ENCODE data around the gene ABHD3. TPM values are rescaled to one million over a fixed set of nuclear protein-coding genes. Genes with fewer than 3 reads are reported as not detected.
"Not testable (repeated sequence)": the region's sequence is repeated elsewhere in the genome, so short reads cannot be mapped to it uniquely, and the experiment has no call there.

Gene ABHD3
- total RNA-seq, 1 donor from 2014 or later: 10.5 TPM

DNA sequence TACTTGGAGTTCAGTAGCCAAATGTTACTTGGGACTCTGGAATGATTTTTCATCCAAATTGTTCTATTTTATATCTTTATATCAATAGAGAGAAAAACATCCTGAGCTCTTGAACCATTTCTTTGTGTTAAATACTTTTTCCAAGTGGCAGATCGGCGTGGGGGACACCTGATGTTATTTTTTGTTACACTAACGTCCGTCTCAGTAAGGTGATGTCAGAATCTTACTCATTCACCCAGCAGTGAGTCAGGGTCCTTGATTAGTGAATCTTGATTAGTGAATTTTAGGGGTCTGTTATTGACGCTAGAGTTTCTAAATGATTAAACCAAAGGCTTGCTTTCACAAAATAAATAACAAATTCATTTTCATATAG lies 37.7 kb upstream of the ABHD3 start:
- peak; percentile 70 for DNase-seq (ENCODE audit: low read depth)
- Histone ChIP-seq H3K4me3 (ENCODE audit: low read depth, low read length) (peak overlapping the region; percentile 98), H3K36me3 (ENCODE audit: control insufficient read depth, insufficient read depth, low read length) (no peaks in the 10 kb centered on the region), H3K27me3 (ENCODE audit: control insufficient read depth, insufficient read depth, low read length) (no peaks in the 10 kb centered on the region)
- TF ChIP-seq, protein P1, sequence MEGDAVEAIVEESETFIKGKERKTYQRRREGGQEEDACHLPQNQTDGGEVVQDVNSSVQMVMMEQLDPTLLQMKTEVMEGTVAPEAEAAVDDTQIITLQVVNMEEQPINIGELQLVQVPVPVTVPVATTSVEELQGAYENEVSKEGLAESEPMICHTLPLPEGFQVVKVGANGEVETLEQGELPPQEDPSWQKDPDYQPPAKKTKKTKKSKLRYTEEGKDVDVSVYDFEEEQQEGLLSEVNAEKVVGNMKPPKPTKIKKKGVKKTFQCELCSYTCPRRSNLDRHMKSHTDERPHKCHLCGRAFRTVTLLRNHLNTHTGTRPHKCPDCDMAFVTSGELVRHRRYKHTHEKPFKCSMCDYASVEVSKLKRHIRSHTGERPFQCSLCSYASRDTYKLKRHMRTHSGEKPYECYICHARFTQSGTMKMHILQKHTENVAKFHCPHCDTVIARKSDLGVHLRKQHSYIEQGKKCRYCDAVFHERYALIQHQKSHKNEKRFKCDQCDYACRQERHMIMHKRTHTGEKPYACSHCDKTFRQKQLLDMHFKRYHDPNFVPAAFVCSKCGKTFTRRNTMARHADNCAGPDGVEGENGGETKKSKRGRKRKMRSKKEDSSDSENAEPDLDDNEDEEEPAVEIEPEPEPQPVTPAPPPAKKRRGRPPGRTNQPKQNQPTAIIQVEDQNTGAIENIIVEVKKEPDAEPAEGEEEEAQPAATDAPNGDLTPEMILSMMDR (IDR thresholded peaks at IDR 0.05; ENCODE audit: insufficient read depth, low read length, severe bottlenecking): no peak
- no peak for FAIRE-seq

- Histone ChIP-seq H3K36me3 (ENCODE audit: control insufficient read depth, insufficient read depth, low read length) (no peaks in the 10 kb centered on the region), H3K4me3 (ENCODE audit: low read depth, low read length) (peak overlapping the region; percentile 98), H3K27me3 (ENCODE audit: control insufficient read depth, insufficient read depth, low read length) (no peaks in the 10 kb centered on the region)
- TF ChIP-seq, protein P1 (IDR thresholded peaks at IDR 0.05; ENCODE audit: insufficient read depth, low read length, severe bottlenecking): peak; percentile 20
- no peak for DNase-seq (ENCODE audit: low read depth)
- FAIRE-seq: no peak
These were observed 37.2 kb upstream of the ABHD3 start for GRCh38 chr18:21741562-21742314.

GRCh38 chr18:21741312-21741561 lies 36.7 kb upstream of the ABHD3 start:
- Histone ChIP-seq H3K27me3 (ENCODE audit: control insufficient read depth, insufficient read depth, low read length) (no peaks in the 10 kb centered on the region), H3K36me3 (ENCODE audit: control insufficient read depth, insufficient read depth, low read length) (no peaks in the 10 kb centered on the region), H3K4me3 (ENCODE audit: low read depth, low read length) (peak overlapping the region; percentile 98)
- TF ChIP-seq, protein P1 (IDR thresholded peaks at IDR 0.05; ENCODE audit: insufficient read depth, low read length, severe bottlenecking): no peak
- DNase-seq (ENCODE audit: low read depth) (no peak), FAIRE-seq (no peak)

DNA sequence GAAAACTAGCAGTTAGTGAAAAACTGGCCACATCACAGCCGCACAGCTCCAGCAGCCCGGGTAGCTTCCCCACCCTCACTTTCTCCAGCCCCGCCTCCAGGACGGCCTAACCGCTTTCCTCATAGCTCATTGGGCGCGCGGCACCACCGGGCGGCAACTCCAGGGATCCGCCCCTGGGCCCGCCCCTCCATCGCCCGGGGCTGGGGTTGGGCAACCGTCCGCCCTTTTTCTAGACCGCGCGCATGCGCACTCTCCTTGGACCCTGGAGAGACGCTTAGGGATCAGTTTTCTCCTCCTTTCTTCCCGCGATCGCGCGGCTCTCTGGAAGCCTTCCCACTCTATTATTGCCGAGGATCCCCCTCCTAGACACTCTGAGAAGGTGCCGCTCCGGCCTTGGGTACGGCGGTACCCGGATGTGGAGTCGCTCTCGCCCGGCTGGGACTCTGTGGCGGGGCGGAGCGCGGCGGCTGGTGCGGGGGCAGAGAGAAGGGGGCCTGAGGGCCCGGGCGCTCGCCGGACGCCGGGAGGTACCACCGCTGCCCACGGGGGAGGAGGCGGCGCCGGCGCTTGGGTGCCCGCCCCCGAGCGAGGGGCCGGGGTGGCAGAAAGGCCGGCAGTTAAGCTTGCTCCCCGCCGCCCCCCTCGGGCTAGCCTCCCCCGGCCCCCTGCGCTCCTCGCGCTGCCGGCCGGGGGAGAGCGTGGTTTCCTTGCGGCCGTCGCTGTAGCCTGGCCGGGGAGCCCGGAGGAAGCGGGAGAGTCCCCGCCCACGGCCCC lies 36.2 kb upstream of the ABHD3 start, which contains the start of gene MIB1:
Gene MIB1 (plus strand): TSS at position 255 of the 774 bp plus-strand sequence. CDS start 792 bp downstream, outside the sequence.
- TF ChIP-seq, protein P1 (IDR thresholded peaks at IDR 0.05; ENCODE audit: insufficient read depth, low read length, severe bottlenecking): no peak
- H3K27me3 ChIP-seq (ENCODE audit: control insufficient read depth, insufficient read depth, low read length): no peaks in the 10 kb centered on the region
- DNase-seq (ENCODE audit: low read depth): peak; percentile 83
- peak within 1 kb of the TSS; percentile 98 for H3K4me3 ChIP-seq (ENCODE audit: low read depth, low read length)
- no peaks in the 10 kb centered on the region for H3K36me3 ChIP-seq (ENCODE audit: control insufficient read depth, insufficient read depth, low read length)
- no peak for FAIRE-seq

DNA sequence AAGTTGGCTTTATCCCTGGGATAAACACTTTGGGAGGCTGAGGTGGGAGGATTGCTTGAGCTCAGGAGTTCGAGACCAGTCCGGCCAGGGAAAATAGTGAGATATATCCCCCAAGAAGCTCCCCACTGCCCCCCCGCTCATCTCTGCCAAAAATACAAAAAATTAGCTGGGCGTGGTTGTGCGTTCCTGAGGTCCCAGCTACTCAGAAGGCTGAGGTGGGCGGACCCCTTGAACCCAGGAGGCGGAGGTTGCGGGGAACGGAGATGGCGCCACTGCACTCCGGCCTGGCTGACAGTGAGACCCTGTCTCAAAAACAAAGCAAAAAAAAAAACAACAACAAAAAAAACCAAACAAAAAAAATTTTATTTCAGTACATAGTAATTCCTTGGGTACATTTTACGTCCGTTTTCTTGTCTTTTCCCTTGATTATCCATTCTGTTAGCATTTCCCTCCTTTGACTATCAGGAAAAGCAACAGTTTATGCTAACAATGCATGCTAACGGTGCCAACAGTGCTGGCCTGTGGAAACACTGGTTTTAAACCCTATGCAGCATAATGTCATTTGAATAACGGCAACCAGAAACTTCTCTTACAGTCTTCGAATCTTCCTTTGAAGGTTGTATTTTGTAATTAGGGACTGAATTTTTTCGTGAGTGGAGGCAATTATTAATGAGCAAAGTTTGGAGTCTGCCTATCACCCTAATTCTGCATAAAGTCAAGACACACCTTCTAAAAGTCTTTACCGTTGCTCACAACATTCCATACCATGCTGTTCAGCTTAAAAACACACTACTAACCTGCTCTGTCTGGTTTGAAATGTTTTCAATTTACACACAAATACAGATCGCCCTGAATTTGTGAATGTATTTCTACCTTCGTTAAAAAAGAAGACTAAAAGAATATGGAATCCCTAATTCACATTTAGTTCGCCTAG lies 35.3 kb upstream of the ABHD3 start:
- peak overlapping the region; percentile 98 for H3K4me3 ChIP-seq (ENCODE audit: low read depth, low read length)
- DNase-seq (ENCODE audit: low read depth): no peak

GRCh38 chr18:21736926-21737325 lies 32.4 kb upstream of the ABHD3 start:
- H3K4me3 ChIP-seq (ENCODE audit: low read depth, low read length); H3K36me3 ChIP-seq (ENCODE audit: control insufficient read depth, insufficient read depth, low read length); H3K27me3 ChIP-seq (ENCODE audit: control insufficient read depth, insufficient read depth, low read length); DNase-seq (ENCODE audit: low read depth); FAIRE-seq: not testable (repeated sequence)

More for the DNA sequence above, 35.3 kb upstream of the ABHD3 start:
- Histone ChIP-seq H3K36me3 (ENCODE audit: control insufficient read depth, insufficient read depth, low read length) (no peaks in the 10 kb centered on the region), H3K27me3 (ENCODE audit: control insufficient read depth, insufficient read depth, low read length) (no peaks in the 10 kb centered on the region)
- TF ChIP-seq, protein P1 (IDR thresholded peaks at IDR 0.05; ENCODE audit: insufficient read depth, low read length, severe bottlenecking): no peak
- no peak for FAIRE-seq
